GM23338 (cell line): ENCODE data around the gene ZNF217. TPM values are rescaled to one million over a fixed set of nuclear protein-coding genes. Genes with fewer than 3 reads are reported as not detected.

ENCODE experiments used
- ATAC-seq: fragments of 200-7000 bp; cut with Tn5 transposase; 3 replicates; pipeline ENCODE4 v1.9.1; 2020
- DNase-seq: peaks from one replicate; pipeline ENCODE4 v3.0.0-alpha.2; 2015; ENCODE audit warnings: low spot score
- H2AFZ ChIP-seq: fragments of 200-600 bp; sonication (generic); 2 replicates; pipeline ENCODE4 v1.8.0; 2016; ENCODE audit warnings: antibody characterized with exemption, mild to moderate bottlenecking, moderate library complexity
- H3F3A ChIP-seq: fragments of 200-600 bp; sonication (generic); replicated peaks from 2 replicates; pipeline ENCODE4 v1.8.0; 2017; ENCODE audit warnings: antibody characterized with exemption, mixed run types, low read depth
- H3K27ac ChIP-seq: fragments of 200-600 bp; sonication (generic); 2 replicates; pipeline ENCODE4 v1.6.1; 2016; ENCODE audit warnings: low read depth
- H3K27me3 ChIP-seq: fragments of 200-600 bp; sonication (generic); 2 replicates; pipeline ENCODE4 v1.8.0; 2016; ENCODE audit warnings: mild to moderate bottlenecking, mixed run types, moderate library complexity; ENCODE audit not compliant: insufficient read depth
- H3K36me3 ChIP-seq: fragments of 200-600 bp; sonication (generic); 2 replicates; pipeline ENCODE4 v1.8.0; 2016; ENCODE audit warnings: mild to moderate bottlenecking; ENCODE audit not compliant: insufficient read depth
- H3K4me1 ChIP-seq: fragments of 200-600 bp; sonication (generic); 2 replicates; pipeline ENCODE4 v1.8.0; 2016; ENCODE audit warnings: mild to moderate bottlenecking, moderate library complexity; ENCODE audit not compliant: insufficient read depth
- H3K4me2 ChIP-seq: fragments of 200-600 bp; sonication (generic); 2 replicates; pipeline ENCODE4 v1.7.1; 2017; ENCODE audit warnings: mixed run types
- H3K4me3 ChIP-seq: fragments of 200-600 bp; sonication (generic); 2 replicates; pipeline ENCODE4 v1.6.1; 2016; ENCODE audit warnings: mixed run types
- H3K79me2 ChIP-seq: fragments of 200-600 bp; sonication (generic); replicated peaks from 2 replicates; pipeline ENCODE4 v1.8.0; 2017; ENCODE audit warnings: mild to moderate bottlenecking; ENCODE audit not compliant: insufficient read depth
- H3K9me2 ChIP-seq: fragments of 200-600 bp; sonication (generic); 2 replicates; pipeline ENCODE4 v1.8.0; 2017; ENCODE audit not compliant: insufficient read depth
- H4K20me1 ChIP-seq: fragments of 200-600 bp; sonication (generic); replicated peaks from 2 replicates; pipeline ENCODE4 v1.8.0; 2017; ENCODE audit warnings: mild to moderate bottlenecking; ENCODE audit not compliant: insufficient read depth
- H3K27ac Mint-ChIP-seq: 2 replicates; pipeline ENCODE4 v1.8.0; 2020; ENCODE audit warnings: inconsistent platforms, mild to moderate bottlenecking, moderate library complexity, mixed read lengths
- H3K27me3 Mint-ChIP-seq: 3 replicates; pipeline ENCODE4 v1.8.0; 2022; ENCODE audit warnings: low read depth, mild to moderate bottlenecking, moderate library complexity, mixed read lengths, inconsistent platforms; ENCODE audit not compliant: insufficient read depth, poor library complexity
- H3K36me3 Mint-ChIP-seq: 3 replicates; pipeline ENCODE4 v1.8.0; 2021; ENCODE audit warnings: low read depth, mild to moderate bottlenecking, inconsistent platforms, moderate library complexity, mixed read lengths
- H3K4me1 Mint-ChIP-seq: 3 replicates; pipeline ENCODE4 v1.8.0; 2020; ENCODE audit warnings: mild to moderate bottlenecking, inconsistent platforms, mixed read lengths
- H3K4me3 Mint-ChIP-seq: 3 replicates; pipeline ENCODE4 v1.8.0; 2021; ENCODE audit warnings: moderate library complexity, mild to moderate bottlenecking, inconsistent platforms, mixed read lengths
- H3K9me3 Mint-ChIP-seq: 3 replicates; pipeline ENCODE4 v1.8.0; 2020; ENCODE audit warnings: moderate library complexity, mild to moderate bottlenecking, inconsistent platforms, mixed read lengths
- ETS1 ChIP-seq: IDR thresholded peaks from 2 replicates; pipeline ENCODE4 v1.6.1; 2016; ENCODE audit warnings: antibody characterized with exemption
- EZH2phosphoT487 ChIP-seq: fragments of 200-600 bp; sonication (generic); IDR thresholded peaks from one replicate; pipeline ENCODE4 v1.8.1; 2018; ENCODE audit warnings: antibody characterized with exemption; ENCODE audit not compliant: unreplicated experiment
- JUNB ChIP-seq: IDR thresholded peaks from one replicate; pipeline ENCODE4 v1.6.1; 2016; ENCODE audit warnings: antibody characterized with exemption; ENCODE audit not compliant: unreplicated experiment
- NANOG ChIP-seq: IDR thresholded peaks from 2 replicates; pipeline ENCODE4 v1.6.1; 2016; ENCODE audit warnings: antibody characterized with exemption, borderline replicate concordance
- POLR2AphosphoS5 ChIP-seq: IDR thresholded peaks from 2 replicates; pipeline ENCODE4 v1.6.1; 2016; ENCODE audit warnings: antibody characterized with exemption, low read depth
- STAT1 ChIP-seq: IDR thresholded peaks from one replicate; pipeline ENCODE4 v1.6.1; 2016; ENCODE audit warnings: antibody characterized with exemption; ENCODE audit not compliant: unreplicated experiment
- ZNF114 ChIP-seq: fragments of 250-450 bp; sonication (Bioruptor Pico); IDR thresholded peaks from 2 replicates; pipeline ENCODE4 v1.5.0; 2020; ENCODE audit warnings: mild to moderate bottlenecking, moderate library complexity
- ZNF331 ChIP-seq: fragments of 250-450 bp; sonication (Bioruptor Pico); IDR thresholded peaks from 2 replicates; pipeline ENCODE4 v1.5.0; 2020; ENCODE audit warnings: low read depth, mild to moderate bottlenecking, moderate library complexity
- polyA plus RNA-seq: library from polyadenylated mRNA; unstranded; fragments of >200 nt; fragmentation: Nextera tagmentation; extraction: Ambion mirVana; gene quantifications from 2 replicates; pipeline ENCODE4 v1.2.1, GENCODE V29; 2016
- total RNA-seq: library from RNA; depleted of rRNA; stranded (reverse); fragments of >200 nt; shearing (Covaris generic); gene quantifications from 2 replicates; pipeline ENCODE4 v1.2.3, GENCODE V29; 2014
- TF ChIP-seq, protein P1 (sequence below): IDR thresholded peaks from one replicate; pipeline ENCODE4 v1.6.1; 2018; ENCODE audit warnings: antibody characterized with exemption; ENCODE audit not compliant: unreplicated experiment
- TF ChIP-seq, protein P2 (sequence below), 2 experiments: fragments of 200-600 bp in 1 of 2; sonication (generic) in 1 of 2; conservative IDR thresholded peaks; 2 replicates each; pipeline versions ENCODE4 v1.5.1 to v1.6.1; 2016 to 2017; ENCODE audit warnings: antibody characterized with exemption in 2 of 2, low read depth in 2 of 2, mild to moderate bottlenecking in 2 of 2, moderate library complexity in 1 of 2

ZNF217 gene
- total and polyA plus RNA-seq, 2 experiments from 2014 or later: 32.8 to 78.0 TPM

DNA sequence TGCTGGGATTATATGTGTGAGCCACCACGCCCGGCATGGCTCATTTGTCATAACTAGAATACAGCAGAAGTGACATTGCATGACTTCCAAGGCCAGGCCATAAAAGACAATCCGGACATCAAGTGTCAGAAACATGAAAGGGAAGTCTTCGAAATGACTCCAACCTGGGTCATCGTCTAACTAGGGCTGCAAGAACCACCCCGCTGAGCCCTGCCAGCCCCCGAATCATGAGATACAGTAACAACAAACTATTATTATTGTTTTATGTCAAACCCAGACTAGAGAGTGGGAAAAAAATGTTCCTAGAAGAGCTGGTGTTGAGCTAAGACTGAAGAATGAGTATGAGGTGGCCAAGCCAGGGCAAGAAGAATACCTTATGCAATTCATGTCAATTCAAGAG is 59.6 kb downstream of the ZNF217 start:
- H3K4me1 ChIP-seq: no peaks in the 10 kb centered on the region
- no peaks in the 10 kb centered on the region for H3K36me3 Mint-ChIP-seq
- peaks cover 2% of the 10 kb centered on the region for H3K27me3 Mint-ChIP-seq
- H3K79me2 ChIP-seq: no peaks in the 10 kb centered on the region
- no peak overlapping the region for H3K4me3 Mint-ChIP-seq
- H3K27me3 ChIP-seq: no peaks in the 10 kb centered on the region
- no peaks in the 10 kb centered on the region for H4K20me1 ChIP-seq
- no peaks in the 10 kb centered on the region for H3K4me1 Mint-ChIP-seq
- no peak overlapping the region; the same call in 1 of the 2 replicates for H3K27ac Mint-ChIP-seq
- H2AFZ ChIP-seq: no peak overlapping the region
- H3F3A ChIP-seq: no peaks in the 10 kb centered on the region
- TF ChIP-seq STAT1 (no peak), NANOG (no peak), ETS1 (no peak), POLR2AphosphoS5 (no peak), ZNF331 (CRISPR knock-in tag) (peak; percentile 46; the same call in 1 of the 2 replicates), ZNF114 (CRISPR knock-in tag) (no peak), JUNB (no peak)
- TF ChIP-seq, protein P1, sequence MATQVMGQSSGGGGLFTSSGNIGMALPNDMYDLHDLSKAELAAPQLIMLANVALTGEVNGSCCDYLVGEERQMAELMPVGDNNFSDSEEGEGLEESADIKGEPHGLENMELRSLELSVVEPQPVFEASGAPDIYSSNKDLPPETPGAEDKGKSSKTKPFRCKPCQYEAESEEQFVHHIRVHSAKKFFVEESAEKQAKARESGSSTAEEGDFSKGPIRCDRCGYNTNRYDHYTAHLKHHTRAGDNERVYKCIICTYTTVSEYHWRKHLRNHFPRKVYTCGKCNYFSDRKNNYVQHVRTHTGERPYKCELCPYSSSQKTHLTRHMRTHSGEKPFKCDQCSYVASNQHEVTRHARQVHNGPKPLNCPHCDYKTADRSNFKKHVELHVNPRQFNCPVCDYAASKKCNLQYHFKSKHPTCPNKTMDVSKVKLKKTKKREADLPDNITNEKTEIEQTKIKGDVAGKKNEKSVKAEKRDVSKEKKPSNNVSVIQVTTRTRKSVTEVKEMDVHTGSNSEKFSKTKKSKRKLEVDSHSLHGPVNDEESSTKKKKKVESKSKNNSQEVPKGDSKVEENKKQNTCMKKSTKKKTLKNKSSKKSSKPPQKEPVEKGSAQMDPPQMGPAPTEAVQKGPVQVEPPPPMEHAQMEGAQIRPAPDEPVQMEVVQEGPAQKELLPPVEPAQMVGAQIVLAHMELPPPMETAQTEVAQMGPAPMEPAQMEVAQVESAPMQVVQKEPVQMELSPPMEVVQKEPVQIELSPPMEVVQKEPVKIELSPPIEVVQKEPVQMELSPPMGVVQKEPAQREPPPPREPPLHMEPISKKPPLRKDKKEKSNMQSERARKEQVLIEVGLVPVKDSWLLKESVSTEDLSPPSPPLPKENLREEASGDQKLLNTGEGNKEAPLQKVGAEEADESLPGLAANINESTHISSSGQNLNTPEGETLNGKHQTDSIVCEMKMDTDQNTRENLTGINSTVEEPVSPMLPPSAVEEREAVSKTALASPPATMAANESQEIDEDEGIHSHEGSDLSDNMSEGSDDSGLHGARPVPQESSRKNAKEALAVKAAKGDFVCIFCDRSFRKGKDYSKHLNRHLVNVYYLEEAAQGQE: no peak
- no peaks in the 10 kb centered on the region for H3K9me2 ChIP-seq
- ATAC-seq (no peak), DNase-seq (no peak)
- H3K4me2 ChIP-seq: no peak overlapping the region
- no peaks in the 10 kb centered on the region for H3K36me3 ChIP-seq
- H3K4me3 ChIP-seq: no peak overlapping the region
- H3K27ac ChIP-seq: no peak overlapping the region
- H3K9me3 Mint-ChIP-seq: no peaks in the 10 kb centered on the region

DNA sequence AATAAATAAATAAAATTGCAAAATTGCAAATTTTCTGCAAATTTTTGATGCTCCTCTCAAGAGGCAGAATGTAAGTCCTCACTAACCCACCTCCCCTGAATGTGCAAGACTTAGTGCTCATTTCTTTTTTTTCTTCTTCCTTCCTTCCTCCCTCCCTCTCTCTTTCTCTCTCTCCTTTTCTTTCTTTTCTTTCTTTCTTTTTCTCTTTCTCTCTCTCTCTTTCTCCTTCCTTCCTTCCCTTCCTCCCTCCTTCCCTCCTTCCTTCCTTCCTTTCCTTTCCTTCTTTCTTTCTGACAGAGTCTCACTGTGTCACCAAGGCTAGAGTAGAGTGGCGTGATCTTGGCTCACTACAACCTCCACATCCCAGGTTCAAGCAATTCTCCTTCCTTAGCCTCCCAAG is 60.1 kb downstream of the ZNF217 start:
- no peaks in the 10 kb centered on the region for H3K4me1 ChIP-seq
- no peaks in the 10 kb centered on the region for H3F3A ChIP-seq
- no peak overlapping the region for H2AFZ ChIP-seq
- H3K4me2 ChIP-seq: no peak overlapping the region
- no peak overlapping the region for H3K27ac ChIP-seq
- H3K79me2 ChIP-seq: no peaks in the 10 kb centered on the region
- no peaks in the 10 kb centered on the region for H3K9me2 ChIP-seq
- no peaks in the 10 kb centered on the region for H3K36me3 Mint-ChIP-seq
- H3K9me3 Mint-ChIP-seq: no peaks in the 10 kb centered on the region
- no peak overlapping the region for H3K4me3 ChIP-seq
- no peaks in the 10 kb centered on the region for H3K36me3 ChIP-seq
- H3K4me3 Mint-ChIP-seq: no peak overlapping the region
- no peaks in the 10 kb centered on the region for H3K4me1 Mint-ChIP-seq
- DNase-seq: no peak
- no peaks in the 10 kb centered on the region for H3K27me3 ChIP-seq
- no peaks in the 10 kb centered on the region for H4K20me1 ChIP-seq
- peaks cover 2% of the 10 kb centered on the region for H3K27me3 Mint-ChIP-seq
- ATAC-seq: no peak
- no peak overlapping the region for H3K27ac Mint-ChIP-seq
- no peak for TF ChIP-seq ZNF331 (CRISPR knock-in tag)
- no peak for TF ChIP-seq EZH2phosphoT487
- TF ChIP-seq, protein P1: no peak
- TF ChIP-seq POLR2AphosphoS5: no peak
- no peak for TF ChIP-seq NANOG
- TF ChIP-seq, protein P2, sequence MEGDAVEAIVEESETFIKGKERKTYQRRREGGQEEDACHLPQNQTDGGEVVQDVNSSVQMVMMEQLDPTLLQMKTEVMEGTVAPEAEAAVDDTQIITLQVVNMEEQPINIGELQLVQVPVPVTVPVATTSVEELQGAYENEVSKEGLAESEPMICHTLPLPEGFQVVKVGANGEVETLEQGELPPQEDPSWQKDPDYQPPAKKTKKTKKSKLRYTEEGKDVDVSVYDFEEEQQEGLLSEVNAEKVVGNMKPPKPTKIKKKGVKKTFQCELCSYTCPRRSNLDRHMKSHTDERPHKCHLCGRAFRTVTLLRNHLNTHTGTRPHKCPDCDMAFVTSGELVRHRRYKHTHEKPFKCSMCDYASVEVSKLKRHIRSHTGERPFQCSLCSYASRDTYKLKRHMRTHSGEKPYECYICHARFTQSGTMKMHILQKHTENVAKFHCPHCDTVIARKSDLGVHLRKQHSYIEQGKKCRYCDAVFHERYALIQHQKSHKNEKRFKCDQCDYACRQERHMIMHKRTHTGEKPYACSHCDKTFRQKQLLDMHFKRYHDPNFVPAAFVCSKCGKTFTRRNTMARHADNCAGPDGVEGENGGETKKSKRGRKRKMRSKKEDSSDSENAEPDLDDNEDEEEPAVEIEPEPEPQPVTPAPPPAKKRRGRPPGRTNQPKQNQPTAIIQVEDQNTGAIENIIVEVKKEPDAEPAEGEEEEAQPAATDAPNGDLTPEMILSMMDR (conservative IDR thresholded peaks at IDR 0.05; ENCODE audit: low read depth in 2 of 2): no peak
